LNCaP clone FGC (cell line): ENCODE measurements around the gene SORCS2.

ENCODE experiments used
- DNase-seq: peaks from one replicate; pipeline ENCODE4 v3.0.0-alpha.2; 2011; ENCODE audit warnings: low read depth
- H3K4me3 ChIP-seq: 2 replicates; pipeline ENCODE4 v1.5.1; 2011; ENCODE audit warnings: mild to moderate bottlenecking, low read depth, low read length, control low read depth
- CTCF ChIP-seq: IDR thresholded peaks from 2 replicates; pipeline ENCODE4 v1.5.1; 2012; ENCODE audit warnings: mild to moderate bottlenecking; ENCODE audit not compliant: control insufficient read depth, insufficient read depth; ENCODE audit errors: extremely low read depth

Gene SORCS2

GRCh38 chr4:7359400-7360062, 167.2 kb downstream of the SORCS2 start:
- no peak for TF ChIP-seq CTCF
- no peak for DNase-seq
- no peak overlapping the region for H3K4me3 ChIP-seq

GRCh38 chr4:7360806-7361205, 168.5 kb downstream of the SORCS2 start:
- TF ChIP-seq CTCF: no peak
- DNase-seq: no peak
- no peak overlapping the region for H3K4me3 ChIP-seq

GRCh38 chr4:7361280-7361895, 169.1 kb downstream of the SORCS2 start:
- DNase-seq: no peak
- no peak overlapping the region for H3K4me3 ChIP-seq
- TF ChIP-seq CTCF: no peak

- no peak for DNase-seq
- no peak overlapping the region for H3K4me3 ChIP-seq
- no peak for TF ChIP-seq CTCF
Measured at GRCh38 chr4:7362341-7362740, 170.0 kb downstream of the SORCS2 start.

GRCh38 chr4:7362862-7363430, 170.6 kb downstream of the SORCS2 start:
- no peak overlapping the region for H3K4me3 ChIP-seq
- no peak for TF ChIP-seq CTCF
- no peak for DNase-seq

GRCh38 chr4:7364979-7365378, 172.6 kb downstream of the SORCS2 start:
- TF ChIP-seq CTCF: no peak
- DNase-seq: no peak
- no peak overlapping the region for H3K4me3 ChIP-seq
